ENCODE measurements around the gene RHOBTB3. TPM values are rescaled to one million over a fixed set of nuclear protein-coding genes. Genes with fewer than 3 reads are reported as not detected.
"Not testable (repeated sequence)": the region's sequence is repeated elsewhere in the genome, so short reads cannot be mapped to it uniquely, and the experiment has no call there.

The RHOBTB3 gene
- total RNA-seq, 6 experiments from 2014 or later: 24.1 to 49.1 (median 38.9) TPM

- intact Hi-C loops (cut with DNase I): no loop called here
- H3K9me3 ChIP-seq: no peaks in the 10 kb centered on the region
- no peak for ATAC-seq
- TF ChIP-seq POLR2A (IDR thresholded peaks at IDR 0.05) (no peak), CTCF (IDR thresholded peaks at IDR 0.05) (no peak)
- no peak overlapping the region for H3K4me3 ChIP-seq
- H3K36me3 ChIP-seq: no peaks in the 10 kb centered on the region
- no peaks in the 10 kb centered on the region for H3K27me3 ChIP-seq
- no peaks in the 10 kb centered on the region for H3K4me1 ChIP-seq
- no peak for DNase-seq
- H3K27ac ChIP-seq: no peak overlapping the region
Observed at GRCh38 chr5:95701074-95701473, 30.1 kb upstream of the RHOBTB3 start.

- Histone ChIP-seq H3K27ac (no peak overlapping the region), H3K4me3 (no peak overlapping the region), H3K4me1 (no peaks in the 10 kb centered on the region), H3K36me3 (no peaks in the 10 kb centered on the region), H3K9me3 (no peaks in the 10 kb centered on the region), H3K27me3 (no peaks in the 10 kb centered on the region)
- DNase-seq (no peak), ATAC-seq (no peak)
- intact Hi-C loops (cut with DNase I): no loop called here
- 35% methylated on average over 1 of the region's 1 CpG for WGBS (ENCODE audit: insufficient coverage, low coverage, low lambda C conversion rate, missing lambda C conversion rate)
- no peak for TF ChIP-seq POLR2A (IDR thresholded peaks at IDR 0.05)
- TF ChIP-seq CTCF (IDR thresholded peaks at IDR 0.05): no peak
Observed at GRCh38 chr5:95704150-95704549, 27.0 kb upstream of the RHOBTB3 start.

- DNase-seq; intact Hi-C loops (cut with DNase I); H3K4me1 ChIP-seq; H3K27ac ChIP-seq; H3K4me3 ChIP-seq; H3K9me3 ChIP-seq; ATAC-seq; H3K36me3 ChIP-seq; H3K27me3 ChIP-seq: not testable (repeated sequence)
- 92% methylated on average over 2 of the region's 5 CpGs for WGBS (ENCODE audit: insufficient coverage, low coverage, low lambda C conversion rate, missing lambda C conversion rate)
Observed at GRCh38 chr5:95706196-95706595, 24.9 kb upstream of the RHOBTB3 start.

GRCh38 chr5:95707055-95707454, 24.1 kb upstream of the RHOBTB3 start:
- no peak overlapping the region for H3K4me3 ChIP-seq
- no peak for TF ChIP-seq CTCF (IDR thresholded peaks at IDR 0.05)
- intact Hi-C loops (cut with DNase I): no loop called here
- DNase-seq (no peak), ATAC-seq (no peak)
- no peak overlapping the region for H3K27ac ChIP-seq
- WGBS (ENCODE audit: insufficient coverage, low coverage, low lambda C conversion rate, missing lambda C conversion rate): 88% methylated on average over 5 of the region's 9 CpGs
- H3K36me3 ChIP-seq: no peaks in the 10 kb centered on the region
- H3K27me3 ChIP-seq: no peaks in the 10 kb centered on the region
- H3K9me3 ChIP-seq: no peaks in the 10 kb centered on the region
- H3K4me1 ChIP-seq: peaks cover 0 to 5% (median 0%) of the 10 kb centered on the region in 4 donors

GRCh38 chr5:95707534-95708188, 23.5 kb upstream of the RHOBTB3 start:
- 83% methylated on average over 5 of the region's 8 CpGs for WGBS (ENCODE audit: insufficient coverage, low coverage, low lambda C conversion rate, missing lambda C conversion rate)
- H3K9me3 ChIP-seq; H3K4me1 ChIP-seq; ATAC-seq; H3K36me3 ChIP-seq; H3K27me3 ChIP-seq; H3K4me3 ChIP-seq; H3K27ac ChIP-seq; DNase-seq; intact Hi-C loops (cut with DNase I): not testable (repeated sequence)

- Histone ChIP-seq H3K27ac (no peak overlapping the region), H3K9me3 (no peaks in the 10 kb centered on the region), H3K27me3 (no peaks in the 10 kb centered on the region), H3K4me3 (no peak overlapping the region), H3K36me3 (no peaks in the 10 kb centered on the region), H3K4me1 (peaks cover 0 to 5% (median 0%) of the 10 kb centered on the region in 4 donors)
- no peak for TF ChIP-seq CTCF (IDR thresholded peaks at IDR 0.05)
- no peak for TF ChIP-seq POLR2A (IDR thresholded peaks at IDR 0.05)
- 85% methylated on average over 7 of the region's 7 CpGs for WGBS (ENCODE audit: insufficient coverage, low coverage, low lambda C conversion rate, missing lambda C conversion rate)
- ATAC-seq (no peak), DNase-seq (no peak)
- intact Hi-C loops (cut with DNase I): no loop called here
Observed at GRCh38 chr5:95708876-95709275, 22.3 kb upstream of the RHOBTB3 start.
